ENCODE measurements around the gene RPL3. TPM values are rescaled to one million over a fixed set of nuclear protein-coding genes. Genes with fewer than 3 reads are reported as not detected.
"Not testable (repeated sequence)": the region's sequence is repeated elsewhere in the genome, so short reads cannot be mapped to it uniquely, and the experiment has no call there.

Gene RPL3
- total RNA-seq, 1 donor from 2014 or later, result 1,774 TPM

DNA sequence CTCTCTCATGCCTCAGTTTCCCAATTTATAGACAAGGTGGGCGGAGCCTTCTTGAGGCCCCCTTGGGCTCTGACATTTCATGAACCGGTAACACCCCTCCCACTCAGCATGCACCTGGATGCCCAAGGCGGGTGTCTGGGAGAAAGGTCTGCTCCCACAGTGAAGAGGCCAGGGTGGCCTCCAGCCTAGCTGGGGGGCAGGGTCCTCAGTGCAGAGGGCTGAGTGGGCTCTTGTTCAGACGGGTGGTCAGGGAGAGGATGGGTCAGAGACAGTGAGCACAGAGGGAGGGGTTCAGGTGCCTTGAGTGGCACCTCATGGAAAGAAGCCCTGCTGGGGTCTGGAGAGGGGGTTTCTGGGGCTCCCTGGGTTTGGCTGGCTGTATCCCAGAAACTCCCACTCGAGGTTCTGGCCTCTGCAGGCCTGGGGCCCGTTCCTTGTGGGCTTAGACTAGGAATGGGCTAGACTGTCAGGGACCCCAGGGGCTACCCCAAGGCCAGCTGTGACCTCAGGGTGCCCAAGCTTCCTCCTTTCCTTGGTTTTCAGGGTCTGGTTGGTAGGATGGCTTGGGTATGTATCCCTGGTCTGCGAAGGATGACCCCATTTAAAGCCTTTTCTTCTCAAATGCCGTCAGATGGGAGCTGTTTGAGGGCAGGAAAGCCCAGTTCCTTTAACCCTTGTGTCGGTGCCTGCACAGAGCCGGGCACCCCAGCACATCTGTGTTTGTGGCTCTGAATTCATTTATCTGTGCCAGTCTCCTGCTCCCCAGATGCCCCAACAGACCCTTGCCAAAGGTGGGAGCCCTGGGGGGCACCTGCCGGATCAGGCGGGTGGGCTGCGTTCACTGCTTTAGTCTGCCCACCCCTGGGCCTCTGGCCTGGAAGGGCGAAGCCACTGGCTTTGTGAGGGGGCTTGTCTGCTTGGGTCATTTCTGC lies 31.6 kb upstream of the RPL3 start:
- ATAC-seq, result peak; percentile 2

DNA sequence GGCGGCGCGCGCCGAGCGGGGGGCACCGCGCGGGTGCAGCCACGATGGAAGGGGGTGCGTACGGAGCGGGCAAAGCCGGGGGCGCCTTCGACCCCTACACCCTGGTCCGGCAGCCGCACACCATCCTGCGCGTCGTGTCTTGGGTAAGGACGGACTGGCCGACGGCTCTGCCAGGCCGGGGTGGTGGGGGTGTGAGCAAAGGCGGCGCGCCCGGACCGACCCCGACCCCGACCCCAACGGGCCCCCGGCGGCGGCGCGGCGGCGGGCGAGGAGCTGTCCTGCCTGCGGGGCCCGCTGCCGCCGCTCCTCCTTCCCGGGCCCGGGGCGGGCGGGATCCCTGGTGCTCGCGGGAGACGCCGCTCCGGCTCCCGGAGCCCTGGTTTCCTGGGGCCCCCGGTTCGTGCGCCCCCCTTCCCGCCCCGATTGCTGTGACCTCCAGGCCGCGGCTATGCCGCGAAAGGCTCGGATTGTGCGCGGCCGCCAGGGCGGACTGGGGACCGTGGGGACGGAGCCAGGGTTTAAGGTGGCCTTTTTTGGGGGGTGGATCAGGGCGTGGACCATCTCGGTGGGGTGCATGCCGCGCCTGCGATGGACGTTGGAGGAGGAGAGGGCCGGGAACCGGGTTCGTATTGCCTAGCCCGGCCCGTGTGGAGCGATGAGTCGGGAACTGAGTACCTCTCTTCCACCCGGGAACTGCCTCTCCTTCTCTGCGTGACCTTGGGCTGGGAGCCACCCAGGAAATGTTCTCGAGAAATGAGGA lies 30.7 kb upstream of the RPL3 start, which contains the start of gene SYNGR1:
Gene SYNGR1 (plus strand): TSS at position 25 of the 760 bp plus-strand sequence. CDS start 20 bp downstream, at position 45.
- ATAC-seq, result peak; percentile 6

DNA sequence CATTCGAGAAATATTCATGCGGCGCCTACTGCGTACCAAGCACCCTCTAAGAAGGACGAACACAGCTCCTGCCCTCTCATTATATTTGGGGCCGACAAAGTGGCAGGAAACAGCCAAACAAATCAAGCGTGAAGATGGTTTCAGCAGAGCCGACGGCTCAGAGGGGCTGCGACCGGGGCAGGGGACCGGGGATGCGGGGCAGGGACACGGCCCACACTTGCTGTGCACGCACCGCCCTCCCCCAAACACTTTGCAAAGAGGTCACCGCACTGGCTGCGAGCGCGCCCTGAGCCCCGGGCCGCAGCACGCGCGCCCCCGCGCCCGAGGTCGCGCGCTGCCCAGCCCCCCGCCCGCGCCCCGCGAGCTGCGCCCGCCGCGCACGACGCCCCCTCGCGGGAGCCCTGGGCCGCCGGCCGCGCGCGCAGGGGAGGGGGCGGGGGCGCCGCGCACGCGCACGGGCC lies 30.1 kb upstream of the RPL3 start:
- no peak for ATAC-seq

DNA sequence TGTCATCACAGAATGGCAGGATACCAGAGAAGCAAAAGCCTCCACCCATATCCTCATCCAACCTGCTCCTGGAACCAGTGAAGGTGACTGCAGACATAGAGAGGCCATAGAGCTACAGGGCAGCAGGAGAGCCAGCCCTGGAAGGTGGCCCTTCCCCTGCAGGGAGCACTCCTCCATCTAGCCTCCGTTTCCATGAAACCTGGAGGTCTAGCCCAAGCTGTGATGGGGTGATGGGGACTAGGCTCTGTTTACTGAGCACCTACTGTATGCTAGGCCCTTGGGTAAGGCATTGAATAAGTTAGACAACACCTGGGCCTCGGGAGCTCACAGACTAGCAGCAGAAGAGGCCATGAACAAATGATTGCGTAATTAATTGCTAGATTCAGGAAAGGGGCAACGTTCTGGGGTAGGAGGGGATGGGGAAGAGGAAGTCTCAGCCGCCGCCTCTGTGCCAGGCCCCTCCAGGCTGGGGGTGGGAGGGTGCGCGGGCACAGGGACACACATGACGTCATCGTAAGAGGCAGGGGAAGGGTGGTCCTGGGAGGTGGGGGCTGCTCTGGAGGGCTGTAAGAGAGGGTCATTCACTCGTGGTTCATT lies 29.6 kb upstream of the RPL3 start:
- ATAC-seq, result peak; percentile 17

DNA sequence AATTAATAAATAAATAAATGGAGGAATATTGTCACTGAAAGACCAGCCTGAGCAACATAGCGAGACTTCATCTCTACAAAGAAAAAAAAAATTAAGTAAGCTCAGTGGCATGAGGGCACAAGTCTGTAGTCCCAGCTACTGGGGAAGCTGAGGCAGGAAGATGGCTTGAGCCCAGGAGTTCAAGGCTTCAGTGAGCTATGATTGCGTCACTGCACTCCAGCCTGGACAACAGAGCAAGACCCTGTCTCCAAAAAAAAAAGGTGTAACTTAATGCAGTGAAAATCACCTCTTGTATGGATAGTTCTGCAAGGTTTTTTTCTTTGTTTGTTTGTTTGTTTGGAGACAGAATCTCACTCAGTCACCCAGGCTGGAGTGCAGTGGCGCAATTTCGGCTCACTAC lies 25.8 kb upstream of the RPL3 start:
- ATAC-seq, result no peak

DNA sequence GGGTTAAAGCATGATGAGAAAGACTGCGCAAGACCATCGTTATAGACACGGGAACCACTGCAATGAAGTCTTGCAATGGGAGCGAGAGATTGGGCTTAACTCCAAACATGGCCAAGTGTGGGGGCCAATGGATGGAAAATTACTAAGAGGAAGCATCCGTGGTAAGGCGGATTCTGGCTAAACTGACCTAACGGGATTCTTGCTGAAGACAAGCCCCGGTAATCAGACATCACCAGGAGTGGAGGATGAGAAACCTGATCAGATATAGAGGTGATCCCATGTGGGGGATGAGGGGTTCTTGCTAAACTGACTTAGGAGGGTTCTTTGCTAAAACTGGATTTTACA lies 24.6 kb upstream of the RPL3 start:
- ATAC-seq, result no peak

DNA sequence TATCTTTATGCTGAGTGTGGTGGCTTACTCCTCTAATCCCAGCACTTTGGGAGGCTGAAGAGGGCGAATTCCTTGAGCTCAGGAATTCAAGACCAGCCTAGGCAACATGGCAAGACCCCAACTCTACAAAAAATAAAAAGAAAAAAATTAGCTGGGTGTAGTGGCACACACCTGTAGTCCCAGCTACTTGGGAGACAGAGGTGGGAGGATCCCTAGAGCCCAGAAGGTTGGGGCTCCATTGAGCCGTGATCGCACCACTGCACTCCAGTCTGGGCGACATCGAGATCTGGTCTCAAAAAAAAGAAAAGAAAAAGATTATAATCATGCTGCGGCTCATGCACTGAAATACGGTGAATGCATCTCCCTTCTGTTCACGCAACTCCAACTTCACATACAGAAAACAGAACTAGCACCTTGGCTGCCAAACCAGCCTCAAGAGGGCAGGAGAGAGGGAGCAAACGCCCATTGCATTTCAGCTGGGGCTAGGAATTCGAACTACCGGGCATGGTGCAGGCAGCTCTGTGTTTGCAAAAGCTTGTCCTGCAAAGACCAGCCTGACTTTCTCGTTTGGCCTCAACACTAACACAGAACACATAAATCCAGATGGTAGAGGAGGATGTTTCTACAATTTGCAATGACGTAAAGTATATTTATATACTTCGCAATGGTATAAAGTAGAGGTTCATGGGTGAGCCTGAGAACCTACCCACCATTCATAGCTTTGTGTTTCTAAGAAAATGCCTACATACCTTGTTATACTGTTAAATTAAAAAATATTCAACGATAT lies 24.0 kb upstream of the RPL3 start:
- ATAC-seq, result peak; percentile 77

DNA sequence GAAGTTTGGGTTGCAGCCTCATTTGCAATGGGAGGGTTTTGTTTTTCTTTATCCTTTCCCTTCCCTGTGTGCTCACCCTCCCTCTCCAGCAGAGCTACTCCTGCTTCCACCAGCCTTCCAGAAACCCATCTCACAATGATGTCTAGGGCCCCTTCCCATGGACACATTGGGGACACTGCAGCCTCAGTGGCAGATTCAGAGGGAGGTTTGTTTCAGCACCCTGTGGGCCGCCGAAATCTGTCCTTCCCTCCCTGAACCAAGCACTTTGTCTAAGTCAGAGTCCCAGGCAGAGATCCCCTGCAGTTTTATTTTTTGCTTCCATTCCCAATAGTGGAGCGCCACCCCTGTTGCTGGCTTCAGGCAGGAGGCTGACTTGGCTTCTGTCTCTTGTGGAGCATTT lies 21.8 kb upstream of the RPL3 start:
- ATAC-seq, result no peak

DNA sequence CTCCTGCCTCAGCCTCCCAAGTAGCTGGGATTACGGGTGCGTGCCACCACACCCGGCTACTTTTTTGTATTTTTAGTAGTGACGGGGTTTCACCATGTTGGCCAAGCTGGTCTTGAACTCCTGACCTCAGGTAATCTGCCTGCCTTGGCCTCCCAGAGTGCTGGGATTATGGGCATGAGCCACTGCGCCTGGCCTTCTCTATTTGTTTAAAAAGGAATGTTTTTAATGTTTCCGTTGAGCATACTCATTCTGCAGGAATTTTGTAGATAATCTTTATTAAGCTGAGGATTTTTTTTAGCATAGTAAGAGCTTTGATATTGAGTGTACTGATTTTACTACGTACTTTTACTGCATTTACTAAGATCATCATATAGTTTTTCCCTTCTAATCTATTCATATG lies 20.4 kb upstream of the RPL3 start:
- ATAC-seq, result not testable (repeated sequence)

DNA sequence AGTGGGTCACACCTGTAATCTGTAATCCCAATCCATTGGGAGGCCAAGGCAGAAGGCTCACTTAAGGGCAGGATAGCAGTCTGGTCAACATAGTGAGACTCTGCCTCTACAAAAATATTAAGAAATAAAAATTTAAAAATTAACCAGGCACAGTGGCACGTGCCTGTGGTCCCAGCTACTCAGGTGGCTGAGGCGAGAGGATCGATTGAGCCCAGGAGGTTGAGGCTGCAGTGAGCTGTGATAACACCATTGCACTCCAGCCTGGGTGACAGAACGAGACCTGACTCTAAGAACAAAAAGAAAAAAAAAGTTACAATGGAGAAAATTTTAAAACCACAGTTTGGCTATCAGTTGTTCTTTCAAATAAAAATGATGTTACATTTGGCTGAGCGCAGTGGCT lies 17.0 kb upstream of the RPL3 start:
- no peak for ATAC-seq

DNA sequence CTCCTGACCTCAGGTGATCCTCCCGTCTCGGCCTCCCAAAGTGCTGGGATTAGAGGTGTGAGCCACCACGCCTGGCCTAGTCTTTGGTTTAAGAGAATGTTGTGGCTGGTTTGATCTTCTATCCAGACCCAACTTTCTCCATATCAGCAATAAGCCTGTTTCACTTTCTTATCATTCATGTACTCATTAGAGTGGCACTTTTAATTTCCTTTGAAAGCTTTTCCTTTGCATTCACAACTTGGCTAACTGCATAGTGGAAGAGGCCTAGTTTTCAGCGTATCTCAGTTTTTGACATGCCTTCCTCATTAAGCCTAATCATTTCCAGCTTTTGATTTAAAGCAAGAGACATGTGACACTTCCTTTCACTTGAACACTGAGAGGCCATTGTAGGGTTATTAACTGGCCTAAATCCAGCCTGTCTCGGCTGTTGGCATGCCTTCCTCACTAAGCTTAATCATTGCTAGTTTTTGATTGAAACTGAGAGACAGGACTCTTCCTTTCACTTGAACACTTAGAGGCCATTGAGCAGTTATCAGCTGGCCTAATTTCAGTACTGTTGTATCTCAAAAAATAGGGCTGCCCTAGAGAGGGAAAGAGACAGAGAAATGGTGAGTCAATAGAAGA lies 13.1 kb upstream of the RPL3 start:
- no peak for ATAC-seq

DNA sequence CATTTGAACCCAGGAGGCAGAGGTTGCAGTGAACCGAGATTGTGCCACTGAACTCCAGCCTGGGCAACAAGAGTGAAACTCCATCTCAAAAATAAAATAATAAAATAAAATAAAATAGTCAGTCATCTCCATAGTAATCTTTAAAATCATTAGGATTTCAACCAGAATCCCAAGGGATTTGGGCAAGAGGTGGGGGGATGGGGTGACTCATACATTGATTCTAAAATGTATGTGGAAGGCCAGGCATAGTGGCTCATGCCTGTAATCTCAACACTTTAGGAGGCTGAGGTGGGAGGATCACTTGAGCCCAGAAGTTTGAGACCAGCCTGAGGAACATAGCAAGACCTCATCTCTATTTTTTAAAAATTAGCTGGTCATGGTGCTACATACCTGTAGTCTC lies 11.1 kb upstream of the RPL3 start:
- ATAC-seq, result not testable (repeated sequence)

DNA sequence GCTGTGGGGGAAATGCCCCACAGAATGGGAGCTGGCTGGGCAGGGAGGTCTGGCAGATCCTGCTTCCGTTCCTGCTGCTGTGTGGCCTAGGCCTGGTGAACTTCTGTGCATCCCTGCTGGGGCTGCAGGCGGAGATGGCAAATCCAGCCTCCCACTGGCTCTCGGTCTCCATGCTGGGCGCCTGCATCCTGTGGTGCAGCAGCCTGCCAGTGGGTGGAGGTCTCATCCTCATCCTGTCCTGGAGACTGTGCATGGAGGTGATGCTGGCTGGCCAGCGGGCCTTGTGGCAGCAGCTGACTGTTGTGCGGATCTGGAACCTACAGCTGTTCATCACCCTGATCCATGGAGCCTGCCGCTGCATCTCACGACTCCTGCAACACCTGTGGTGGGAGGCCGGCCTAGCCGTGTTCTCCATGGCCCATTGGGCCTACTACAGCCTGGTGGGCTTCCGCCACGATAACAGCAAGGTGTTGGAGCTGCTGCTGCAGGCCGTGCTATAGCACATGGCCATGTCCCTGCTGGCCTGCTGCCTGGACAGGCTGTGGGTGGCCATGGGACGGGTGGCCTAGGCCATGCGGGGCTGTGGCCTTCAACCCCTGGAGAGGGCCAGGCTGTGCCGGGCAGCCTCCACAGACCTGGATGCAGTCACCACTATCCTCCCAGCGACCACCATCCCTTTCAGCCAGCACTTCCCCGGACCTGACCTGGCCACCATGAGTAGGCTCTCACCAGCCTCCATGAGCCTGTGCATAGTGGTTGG lies 8.8 kb upstream of the RPL3 start:
- ATAC-seq, result peak; percentile 45

DNA sequence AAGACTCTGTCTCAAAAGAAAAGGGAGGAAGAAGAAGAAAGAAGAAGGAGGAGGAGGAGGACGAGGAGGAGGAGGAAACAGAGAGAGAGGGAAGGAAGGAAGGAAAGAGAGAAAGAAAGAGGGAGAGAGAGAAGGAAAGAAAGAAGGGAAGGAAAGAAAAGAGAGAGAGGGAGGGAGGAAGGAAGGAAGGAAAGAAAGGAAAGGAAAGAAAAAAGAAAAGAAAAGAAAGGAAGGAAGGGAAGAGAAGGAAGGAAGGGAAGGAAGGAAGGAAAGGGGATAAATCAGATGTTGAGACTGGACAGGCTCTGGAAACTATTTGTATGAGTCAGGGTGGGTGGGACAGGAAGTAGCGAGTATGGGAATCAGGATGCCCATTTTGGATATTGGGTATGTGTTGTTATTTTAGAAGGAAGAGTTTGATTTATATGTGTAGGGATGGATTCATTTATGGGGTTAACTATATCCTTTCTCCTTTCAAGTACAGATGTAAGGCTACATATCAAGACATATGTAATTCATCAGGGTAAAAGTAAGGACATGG lies 6.0 kb upstream of the RPL3 start:
- ATAC-seq, result no peak

DNA sequence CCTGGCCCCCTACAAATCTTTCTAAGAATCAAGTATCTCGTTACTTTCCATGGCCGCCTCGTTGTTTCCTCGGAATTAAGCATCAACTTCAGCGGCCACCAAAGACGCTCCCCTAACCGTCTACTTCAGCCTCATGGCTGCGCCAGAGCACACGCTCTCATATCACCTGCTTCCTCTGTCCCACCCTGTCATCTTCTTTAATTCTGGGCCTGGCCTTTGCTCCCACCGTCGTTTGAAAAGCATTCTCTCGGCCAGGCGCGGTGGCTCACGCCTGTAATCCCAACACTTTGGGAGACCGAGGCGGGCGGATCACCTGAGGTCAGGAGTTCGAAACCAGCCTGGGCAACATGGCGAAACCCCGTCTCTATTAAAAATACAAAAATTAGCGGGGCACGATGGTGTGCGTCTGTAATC lies 1.2 kb upstream of the RPL3 start:
- ATAC-seq, result not testable (repeated sequence)

DNA sequence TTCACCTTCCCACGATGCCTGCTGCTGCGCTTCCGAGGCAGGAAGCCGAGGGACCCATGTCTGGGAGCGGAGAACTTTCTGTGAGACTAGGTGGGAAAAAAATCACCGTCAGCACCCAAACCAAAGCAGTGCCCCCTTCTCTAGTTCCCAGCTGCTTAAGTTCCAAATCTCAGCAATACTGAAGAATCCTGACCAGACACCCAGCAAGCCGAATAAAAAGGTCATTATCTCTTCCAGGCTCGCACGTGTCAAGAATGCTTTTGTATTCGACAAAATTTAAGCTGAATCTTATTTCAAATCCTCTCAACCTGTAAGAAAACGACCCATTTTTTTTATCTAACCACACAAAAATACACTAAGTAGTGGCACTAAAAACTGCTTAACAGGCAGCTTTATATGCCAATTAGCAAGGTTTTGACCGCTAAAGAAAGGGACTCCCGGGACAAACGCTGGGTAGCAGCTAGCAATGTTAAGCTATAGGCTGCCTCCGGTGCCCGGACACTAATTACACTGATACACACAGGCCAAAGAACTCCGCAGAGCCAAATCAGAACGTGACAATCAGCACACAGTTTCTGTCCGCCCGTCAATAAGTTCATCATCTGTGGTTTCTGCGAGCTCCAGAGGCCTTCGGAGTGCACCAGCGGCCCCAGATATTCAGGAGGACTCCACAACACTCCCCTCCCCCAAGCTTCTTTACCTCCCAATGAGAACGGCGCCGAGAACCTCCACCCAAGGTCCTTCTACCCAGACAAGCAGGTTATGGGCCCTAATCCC lies 728 bp downstream of the RPL3 start:
- ATAC-seq, result peak; percentile 1

DNA sequence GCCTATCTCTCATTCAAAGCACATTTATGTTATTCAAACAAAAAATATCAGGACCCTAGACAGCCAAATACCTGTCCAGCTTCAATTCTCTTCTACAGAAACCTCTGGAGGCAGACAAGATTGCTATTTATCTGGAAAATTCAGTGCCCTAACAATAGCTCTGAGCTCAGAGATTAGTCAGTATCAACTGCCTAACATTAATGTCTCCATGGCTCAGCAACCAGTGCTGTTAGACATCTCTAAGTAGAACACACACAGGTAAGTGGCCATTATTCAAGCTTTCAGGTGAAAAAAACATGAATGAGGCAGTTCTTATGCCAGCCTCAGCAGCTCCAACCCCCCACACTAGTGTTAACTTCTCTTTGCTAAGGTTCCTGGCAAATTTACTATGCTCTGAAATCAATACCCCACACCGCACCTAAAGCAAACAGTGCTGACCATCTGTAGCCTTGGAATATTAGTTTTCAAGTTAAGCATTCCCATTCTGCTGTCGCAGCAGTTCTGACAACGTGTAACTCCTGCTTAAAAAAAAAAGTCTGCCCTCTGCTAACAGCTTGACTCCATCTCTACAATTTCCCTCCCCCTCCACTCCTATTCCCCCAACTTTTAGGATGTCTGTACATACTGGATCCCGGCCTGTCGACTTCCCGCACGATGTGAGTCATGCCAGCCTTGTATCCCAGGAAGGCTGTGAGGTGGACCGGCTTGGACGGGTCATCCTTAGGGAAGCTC lies 1.5 kb downstream of the RPL3 start:
- no peak for ATAC-seq

DNA sequence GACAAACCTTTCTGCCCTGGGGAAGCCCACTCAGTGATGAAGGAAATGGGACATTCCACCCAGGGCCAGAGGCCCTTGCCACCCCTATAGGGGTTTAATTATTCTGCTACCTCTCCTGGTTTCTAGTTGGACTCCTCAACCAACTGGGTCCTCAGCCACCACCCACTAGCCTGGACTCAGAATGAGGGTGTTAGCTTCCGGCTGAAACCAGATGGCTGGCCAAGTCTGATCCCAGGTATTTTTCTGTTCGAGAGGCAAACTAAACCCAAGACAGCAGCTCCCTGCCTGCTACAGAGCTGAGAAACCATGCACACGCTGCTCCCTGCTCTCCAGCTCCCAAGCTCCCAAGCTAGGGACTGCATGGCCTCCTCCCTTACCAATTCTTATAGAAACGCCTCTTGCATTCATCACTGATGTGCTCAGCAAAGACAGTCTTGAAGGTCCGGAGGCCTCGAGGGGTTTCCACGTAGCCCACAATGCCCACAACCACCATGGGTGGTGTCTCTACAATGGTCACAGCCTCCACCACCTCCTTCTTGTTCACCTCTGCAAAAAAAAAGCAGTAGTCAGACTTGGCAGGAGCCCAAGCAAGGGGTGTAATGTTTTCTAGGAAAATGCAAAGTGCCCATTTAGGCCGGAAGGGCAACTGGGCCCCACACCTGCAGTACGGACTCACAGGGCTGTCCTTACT lies 2.2 kb downstream of the RPL3 start:
- ATAC-seq, result no peak

Measured in esophagus mucosa (tissue), 1 donor.